NCI-H2107 treated with DMSO at 0.1 percent for 48 hours (cell line): ENCODE measurements around the gene ACOX1.

Experiments used
- DNase-seq: peaks from one replicate; lab custom pipeline; 2025; ENCODE audit not compliant: unreplicated experiment; lab: John Stamatoyannopoulos, UW

ACOX1 gene

DNA sequence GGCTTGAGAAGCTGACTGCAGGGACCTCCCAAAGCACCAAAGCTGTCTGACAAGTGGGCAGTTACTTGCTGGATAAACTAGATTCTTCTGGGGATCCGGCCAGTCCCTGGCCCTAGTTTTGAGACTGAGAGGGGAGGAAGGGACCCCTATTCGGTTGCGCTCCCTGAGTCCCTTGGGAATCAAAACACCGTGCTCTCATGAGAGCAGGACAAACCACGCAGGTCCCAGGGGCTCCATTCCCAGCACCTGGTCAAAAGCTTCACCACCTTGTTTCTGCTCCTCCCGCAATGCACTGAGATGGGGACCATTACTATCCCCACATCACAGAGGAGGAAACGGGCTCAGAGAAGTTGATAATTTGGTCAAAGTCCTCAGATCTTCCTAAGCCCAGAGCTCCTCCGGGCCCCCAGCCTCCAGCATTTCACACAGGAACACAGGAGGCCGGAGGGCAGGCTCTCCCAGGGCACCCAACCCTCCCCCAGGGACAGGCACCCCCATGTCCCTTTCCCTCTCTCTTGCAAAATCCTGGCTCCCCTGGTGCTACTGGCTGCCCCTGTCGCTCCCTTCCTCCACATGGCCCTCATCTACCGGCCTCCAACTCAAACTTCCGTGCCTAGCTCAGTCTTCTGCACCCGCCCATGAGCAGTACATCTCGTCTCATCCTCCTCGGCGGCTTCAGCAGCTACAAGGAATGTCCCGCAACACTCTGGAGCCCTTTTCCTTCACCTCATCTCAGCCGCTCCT is 85.5 kb downstream of the ACOX1 start:
- DNase-seq, result no peak

DNA sequence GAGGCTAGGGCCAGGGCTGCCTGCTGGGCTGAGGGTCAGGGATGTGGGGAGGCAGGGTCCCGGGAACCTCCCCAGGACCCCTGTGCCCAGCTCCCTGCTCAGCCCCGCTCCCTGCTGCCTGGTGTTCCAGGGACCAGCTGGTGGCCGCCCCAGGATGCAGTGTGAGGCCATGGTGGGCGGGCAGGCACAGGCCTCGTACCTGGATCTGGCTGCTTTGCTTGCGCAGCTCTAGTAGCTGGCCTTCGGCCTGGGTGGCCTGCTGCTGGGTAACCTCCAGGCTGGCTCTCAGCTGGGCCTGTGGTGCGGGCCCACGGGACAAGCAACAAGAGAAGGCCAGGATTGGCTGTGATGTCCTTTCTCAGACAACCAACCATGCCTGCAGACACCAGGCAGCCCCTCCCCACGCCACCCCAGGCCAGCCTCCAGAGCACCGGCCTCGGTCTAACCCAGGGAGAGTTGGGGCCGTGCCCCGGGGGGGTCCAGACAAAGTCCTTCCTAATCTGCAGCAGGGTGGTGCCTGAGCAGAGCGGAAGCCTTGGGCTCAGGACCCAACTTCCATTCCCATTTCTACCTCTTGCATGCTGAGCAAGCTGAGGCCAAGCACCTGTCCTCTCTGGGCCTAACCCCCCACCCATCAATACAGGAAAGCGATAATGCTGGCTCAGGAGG is 86.3 kb downstream of the ACOX1 start:
- DNase-seq, result no peak

DNA sequence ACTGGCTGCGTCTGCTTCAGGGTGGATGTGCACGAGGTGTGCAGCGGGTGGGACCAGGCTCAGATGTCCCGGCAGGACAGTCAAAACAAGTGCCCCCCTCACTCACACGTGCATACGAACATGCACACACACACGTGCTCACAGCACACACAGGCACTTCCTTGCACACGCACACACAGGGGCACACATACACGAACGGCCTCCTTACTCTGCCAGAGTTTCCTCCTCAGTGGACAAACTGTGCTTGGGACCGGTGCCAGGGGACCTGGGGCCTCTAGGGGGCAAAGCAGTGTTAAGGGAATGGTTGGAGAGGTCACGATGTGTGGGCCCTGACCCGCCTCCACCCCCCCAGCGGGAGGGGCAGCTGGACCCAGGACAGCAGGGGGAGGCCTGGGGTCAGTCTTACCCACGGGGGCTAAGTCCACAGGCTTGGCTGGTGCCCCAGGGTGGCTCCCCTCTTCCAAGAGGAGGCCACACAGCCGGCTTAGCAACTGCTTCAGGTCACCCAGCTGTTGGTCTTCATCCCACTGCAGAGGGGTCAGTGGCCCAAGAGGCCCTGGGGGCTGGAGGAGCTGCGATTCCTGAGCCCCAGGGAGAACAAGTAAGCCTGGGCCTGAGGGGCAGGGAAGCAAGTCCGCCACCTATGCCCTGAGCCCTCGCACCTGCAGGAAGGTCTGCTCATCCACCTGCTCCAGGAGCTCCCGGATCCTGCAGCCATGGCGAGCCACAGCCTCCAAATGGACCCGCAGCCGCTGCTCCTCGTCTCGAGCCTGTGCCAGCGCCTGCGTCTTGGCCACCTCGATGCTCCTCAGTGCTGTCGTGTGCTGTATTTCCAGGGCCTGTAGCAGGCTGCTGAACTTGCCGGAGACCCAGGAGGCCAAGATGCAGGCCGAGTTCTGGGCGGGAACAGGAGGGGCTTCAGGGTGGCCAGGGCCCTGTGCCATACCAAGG is 87.1 kb downstream of the ACOX1 start:
- no peak for DNase-seq
